HL-60 (cell line): Measurements from ENCODE around the gene NOS1AP.

Experiments used
- DNase-seq, 2 experiments: peaks; one replicate each; pipeline ENCODE4 v3.0.0-alpha.2; 2010 to 2020; ENCODE audit warnings: low read depth in 1 of 2, low spot score in 1 of 2
- H3K27ac ChIP-seq: fragments of 250-450 bp; sonication (Bioruptor Pico); replicated peaks from 2 replicates; pipeline ENCODE4 v1.5.1; 2020; ENCODE audit warnings: mild to moderate bottlenecking, moderate library complexity
- H3K27me3 ChIP-seq: fragments of 250-450 bp; sonication (Bioruptor Pico); 2 replicates; pipeline ENCODE4 v1.5.1; 2021; ENCODE audit warnings: mild to moderate bottlenecking, moderate library complexity; ENCODE audit not compliant: insufficient read depth, poor library complexity, severe bottlenecking
- H3K4me3 ChIP-seq: replicated peaks from 2 replicates; pipeline ENCODE4 v1.5.1; 2011; ENCODE audit warnings: mild to moderate bottlenecking, control low read depth, low read length; ENCODE audit not compliant: insufficient read depth
- GABPA ChIP-seq: IDR thresholded peaks from 2 replicates; pipeline ENCODE4 v1.6.1; 2012; ENCODE audit warnings: low read depth
- POLR2AphosphoS5 ChIP-seq: IDR thresholded peaks from 2 replicates; pipeline ENCODE4 v1.6.1; 2012; ENCODE audit warnings: low read depth
- SPI1 ChIP-seq: IDR thresholded peaks from 2 replicates; pipeline ENCODE4 v1.6.1; 2012; ENCODE audit warnings: low read depth, mild to moderate bottlenecking, borderline replicate concordance
- TF ChIP-seq, protein P1 (sequence below): IDR thresholded peaks from one replicate; pipeline ENCODE4 v1.5.1; 2011; ENCODE audit warnings: low read length, control low read depth, inconsistent platforms; ENCODE audit not compliant: insufficient read depth
- TF ChIP-seq, protein P2 (sequence below): IDR thresholded peaks from 2 replicates; pipeline ENCODE4 v1.6.1; 2012; ENCODE audit warnings: low read depth; ENCODE audit not compliant: insufficient replicate concordance

Gene NOS1AP

DNA sequence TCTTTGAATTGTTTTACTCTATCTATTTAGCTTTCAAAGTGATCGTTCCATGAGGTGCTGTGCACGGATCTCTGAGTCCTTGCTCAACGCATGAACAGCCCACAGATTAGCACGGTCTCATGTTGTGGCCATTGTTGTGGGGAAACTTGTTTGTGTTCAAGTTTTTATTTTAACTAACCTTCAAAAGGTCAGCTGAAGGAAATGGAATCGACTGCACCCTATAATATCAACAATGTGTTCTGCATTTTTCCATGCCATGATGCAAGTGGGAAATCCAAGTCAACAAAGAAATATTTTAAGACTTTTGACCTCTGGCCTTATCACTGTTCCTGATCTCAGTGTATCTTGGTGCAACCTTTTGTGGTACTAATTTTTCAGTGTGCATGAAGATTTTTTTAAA, 336.3 kb downstream of the NOS1AP start:
- no peak overlapping the region for H3K27ac ChIP-seq

DNA sequence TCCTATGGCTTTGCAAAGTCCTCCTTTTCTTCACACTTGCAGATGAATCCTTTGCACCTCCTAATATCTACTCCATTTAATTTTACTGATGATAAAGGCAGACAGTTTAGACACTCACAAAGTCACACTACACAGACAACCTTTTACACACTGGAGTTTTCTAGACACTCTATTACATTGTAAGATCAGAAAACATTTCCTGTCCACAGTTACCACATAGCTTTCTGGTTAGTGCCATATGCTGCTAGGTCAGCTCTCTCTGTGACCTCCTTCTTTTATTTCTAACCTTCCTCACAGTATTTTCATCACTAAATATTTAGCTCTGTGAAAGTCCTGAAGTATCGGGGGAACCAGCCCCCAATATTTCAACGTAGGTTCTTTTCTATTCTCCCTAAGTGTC, 337.3 kb downstream of the NOS1AP start:
- no peak for DNase-seq
- no peak overlapping the region for H3K4me3 ChIP-seq
- TF ChIP-seq SPI1 (no peak), GABPA (no peak), POLR2AphosphoS5 (no peak)
- TF ChIP-seq, protein P1, sequence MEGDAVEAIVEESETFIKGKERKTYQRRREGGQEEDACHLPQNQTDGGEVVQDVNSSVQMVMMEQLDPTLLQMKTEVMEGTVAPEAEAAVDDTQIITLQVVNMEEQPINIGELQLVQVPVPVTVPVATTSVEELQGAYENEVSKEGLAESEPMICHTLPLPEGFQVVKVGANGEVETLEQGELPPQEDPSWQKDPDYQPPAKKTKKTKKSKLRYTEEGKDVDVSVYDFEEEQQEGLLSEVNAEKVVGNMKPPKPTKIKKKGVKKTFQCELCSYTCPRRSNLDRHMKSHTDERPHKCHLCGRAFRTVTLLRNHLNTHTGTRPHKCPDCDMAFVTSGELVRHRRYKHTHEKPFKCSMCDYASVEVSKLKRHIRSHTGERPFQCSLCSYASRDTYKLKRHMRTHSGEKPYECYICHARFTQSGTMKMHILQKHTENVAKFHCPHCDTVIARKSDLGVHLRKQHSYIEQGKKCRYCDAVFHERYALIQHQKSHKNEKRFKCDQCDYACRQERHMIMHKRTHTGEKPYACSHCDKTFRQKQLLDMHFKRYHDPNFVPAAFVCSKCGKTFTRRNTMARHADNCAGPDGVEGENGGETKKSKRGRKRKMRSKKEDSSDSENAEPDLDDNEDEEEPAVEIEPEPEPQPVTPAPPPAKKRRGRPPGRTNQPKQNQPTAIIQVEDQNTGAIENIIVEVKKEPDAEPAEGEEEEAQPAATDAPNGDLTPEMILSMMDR = no peak
- TF ChIP-seq, protein P2, sequence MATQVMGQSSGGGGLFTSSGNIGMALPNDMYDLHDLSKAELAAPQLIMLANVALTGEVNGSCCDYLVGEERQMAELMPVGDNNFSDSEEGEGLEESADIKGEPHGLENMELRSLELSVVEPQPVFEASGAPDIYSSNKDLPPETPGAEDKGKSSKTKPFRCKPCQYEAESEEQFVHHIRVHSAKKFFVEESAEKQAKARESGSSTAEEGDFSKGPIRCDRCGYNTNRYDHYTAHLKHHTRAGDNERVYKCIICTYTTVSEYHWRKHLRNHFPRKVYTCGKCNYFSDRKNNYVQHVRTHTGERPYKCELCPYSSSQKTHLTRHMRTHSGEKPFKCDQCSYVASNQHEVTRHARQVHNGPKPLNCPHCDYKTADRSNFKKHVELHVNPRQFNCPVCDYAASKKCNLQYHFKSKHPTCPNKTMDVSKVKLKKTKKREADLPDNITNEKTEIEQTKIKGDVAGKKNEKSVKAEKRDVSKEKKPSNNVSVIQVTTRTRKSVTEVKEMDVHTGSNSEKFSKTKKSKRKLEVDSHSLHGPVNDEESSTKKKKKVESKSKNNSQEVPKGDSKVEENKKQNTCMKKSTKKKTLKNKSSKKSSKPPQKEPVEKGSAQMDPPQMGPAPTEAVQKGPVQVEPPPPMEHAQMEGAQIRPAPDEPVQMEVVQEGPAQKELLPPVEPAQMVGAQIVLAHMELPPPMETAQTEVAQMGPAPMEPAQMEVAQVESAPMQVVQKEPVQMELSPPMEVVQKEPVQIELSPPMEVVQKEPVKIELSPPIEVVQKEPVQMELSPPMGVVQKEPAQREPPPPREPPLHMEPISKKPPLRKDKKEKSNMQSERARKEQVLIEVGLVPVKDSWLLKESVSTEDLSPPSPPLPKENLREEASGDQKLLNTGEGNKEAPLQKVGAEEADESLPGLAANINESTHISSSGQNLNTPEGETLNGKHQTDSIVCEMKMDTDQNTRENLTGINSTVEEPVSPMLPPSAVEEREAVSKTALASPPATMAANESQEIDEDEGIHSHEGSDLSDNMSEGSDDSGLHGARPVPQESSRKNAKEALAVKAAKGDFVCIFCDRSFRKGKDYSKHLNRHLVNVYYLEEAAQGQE = no peak
- no peaks in the 10 kb centered on the region for H3K27me3 ChIP-seq
- no peak overlapping the region for H3K27ac ChIP-seq

More for the DNA sequence above, 336.3 kb downstream of the NOS1AP start:
- TF ChIP-seq, protein P1 = no peak
- TF ChIP-seq SPI1 (no peak), GABPA (no peak), POLR2AphosphoS5 (no peak)
- TF ChIP-seq, protein P2 = no peak
- no peak for DNase-seq
- Histone ChIP-seq H3K27me3 (peaks cover 3% of the 10 kb centered on the region), H3K4me3 (no peak overlapping the region)

DNA sequence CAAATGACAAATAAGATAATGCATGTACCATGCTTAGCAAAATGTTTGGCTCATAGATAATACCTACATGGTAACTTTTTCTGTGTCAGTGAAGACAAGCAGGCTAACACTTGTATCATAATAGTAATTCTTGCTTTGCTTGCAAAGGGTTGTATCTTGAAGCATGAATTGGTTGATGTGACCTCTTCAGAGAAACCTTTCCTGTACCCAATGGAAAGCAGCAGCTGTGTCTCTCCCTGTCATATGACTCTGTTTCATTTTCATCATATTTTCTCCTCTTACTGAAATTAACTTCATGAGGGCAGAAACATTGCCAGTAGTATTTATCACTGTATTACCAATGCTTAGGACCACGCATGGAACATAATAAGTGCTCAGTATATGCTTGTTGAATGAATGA, 338.0 kb downstream of the NOS1AP start:
- H3K27me3 ChIP-seq = no peaks in the 10 kb centered on the region
- H3K27ac ChIP-seq = no peak overlapping the region
- TF ChIP-seq, protein P1 = no peak
- TF ChIP-seq, protein P2 = no peak
- TF ChIP-seq SPI1 (no peak), GABPA (no peak), POLR2AphosphoS5 (no peak)
- no peak for DNase-seq
- H3K4me3 ChIP-seq = no peak overlapping the region
